CD4-positive, alpha-beta T cell treated with Interleukin-15 for 1 hour (primary cell): ENCODE data around the gene KIF6.

ENCODE experiments used
- DNase-seq: peaks from one replicate; pipeline ENCODE4 v3.0.0-alpha.2; 2020

KIF6 gene

GRCh38 chr6:39407446-39407993, 317.7 kb downstream of the KIF6 start:
- DNase-seq, result no peak

- no peak for DNase-seq
These were observed 320.9 kb downstream of the KIF6 start for GRCh38 chr6:39404312-39404711.

- no peak for DNase-seq
These were observed 321.9 kb downstream of the KIF6 start for GRCh38 chr6:39403304-39403703.

- no peak for DNase-seq
These were observed 322.9 kb downstream of the KIF6 start for GRCh38 chr6:39402239-39402751.

- DNase-seq, result no peak
These were observed 323.8 kb downstream of the KIF6 start for GRCh38 chr6:39401376-39401775.

- no peak for DNase-seq
These were observed 325.2 kb downstream of the KIF6 start for GRCh38 chr6:39400026-39400425.

GRCh38 chr6:39396854-39397253, 328.4 kb downstream of the KIF6 start:
- no peak for DNase-seq

GRCh38 chr6:39393075-39393474, 332.1 kb downstream of the KIF6 start:
- DNase-seq, result no peak

- no peak for DNase-seq
These were observed 334.0 kb downstream of the KIF6 start for GRCh38 chr6:39391182-39391581.

- DNase-seq, result no peak
These were observed 335.8 kb downstream of the KIF6 start for GRCh38 chr6:39389484-39389767.

GRCh38 chr6:39388606-39389483, 336.4 kb downstream of the KIF6 start:
- DNase-seq, result no peak

- DNase-seq, result no peak
These were observed 337.4 kb downstream of the KIF6 start for GRCh38 chr6:39387785-39388184.

GRCh38 chr6:39386487-39386886, 338.7 kb downstream of the KIF6 start:
- no peak for DNase-seq

- DNase-seq, result no peak
These were observed 343.6 kb downstream of the KIF6 start for GRCh38 chr6:39381550-39382140.

- DNase-seq, result no peak
These were observed 344.2 kb downstream of the KIF6 start for GRCh38 chr6:39380837-39381549.

- DNase-seq, result no peak
These were observed 346.2 kb downstream of the KIF6 start for GRCh38 chr6:39378960-39379425.

- DNase-seq, result no peak
These were observed 346.8 kb downstream of the KIF6 start for GRCh38 chr6:39378175-39378959.

- no peak for DNase-seq
These were observed 347.7 kb downstream of the KIF6 start for GRCh38 chr6:39377539-39377950.

- DNase-seq, result no peak
These were observed 349.8 kb downstream of the KIF6 start for GRCh38 chr6:39375405-39375804.

GRCh38 chr6:39370390-39370789, 354.8 kb downstream of the KIF6 start:
- no peak for DNase-seq

- no peak for DNase-seq
These were observed 355.2 kb downstream of the KIF6 start for GRCh38 chr6:39369987-39370386.

GRCh38 chr6:39367700-39368099, 357.5 kb downstream of the KIF6 start:
- no peak for DNase-seq
